GM18517 (cell line): ENCODE data around the gene NELL1.

Source experiments
- ATAC-seq: cut with Tn5 transposase; IDR thresholded peaks from one replicate; pipeline ENCODE4 v1.9.1; 2021; ENCODE audit warnings: mild to moderate bottlenecking, moderate library complexity; ENCODE audit not compliant: unreplicated experiment

Gene NELL1

DNA sequence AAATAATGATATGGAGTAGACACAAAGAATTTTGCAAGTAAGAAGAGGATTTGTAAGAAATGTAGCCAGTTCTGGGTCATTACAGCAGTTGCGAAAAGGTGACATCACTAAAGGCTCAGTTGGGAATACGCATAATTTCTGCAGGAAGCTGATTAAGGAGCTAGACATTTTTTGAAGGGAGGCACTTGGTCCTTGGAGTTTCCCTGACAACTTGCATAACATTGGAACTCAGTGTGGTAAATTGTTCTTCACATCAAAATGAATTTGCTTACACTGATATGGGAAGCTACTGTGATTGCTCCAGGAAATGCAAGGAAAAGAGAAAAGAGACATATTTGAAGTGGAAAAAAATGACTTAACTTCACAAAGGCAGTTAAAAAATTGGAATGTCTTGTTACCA is 626.1 kb downstream of the NELL1 start:
- ATAC-seq = no peak

DNA sequence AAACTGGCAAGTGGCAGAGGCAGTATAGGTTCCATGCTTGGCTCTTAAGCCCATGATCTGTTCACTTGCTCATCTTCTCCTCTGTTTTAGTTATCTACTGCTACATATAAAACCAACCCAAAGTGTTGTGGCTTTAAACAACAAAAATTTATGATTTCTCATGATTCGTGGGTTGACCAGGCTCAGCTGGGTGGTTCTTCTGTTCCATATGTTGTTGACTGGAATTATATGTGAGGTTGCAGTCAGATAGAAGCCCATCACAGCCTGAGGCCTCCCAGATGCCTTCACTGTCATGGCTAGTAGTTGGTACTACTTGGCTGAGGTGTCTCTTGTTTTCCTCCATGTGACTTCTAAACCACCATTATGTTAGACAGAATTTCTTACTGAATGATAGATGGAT is 632.6 kb downstream of the NELL1 start:
- no peak for ATAC-seq

DNA sequence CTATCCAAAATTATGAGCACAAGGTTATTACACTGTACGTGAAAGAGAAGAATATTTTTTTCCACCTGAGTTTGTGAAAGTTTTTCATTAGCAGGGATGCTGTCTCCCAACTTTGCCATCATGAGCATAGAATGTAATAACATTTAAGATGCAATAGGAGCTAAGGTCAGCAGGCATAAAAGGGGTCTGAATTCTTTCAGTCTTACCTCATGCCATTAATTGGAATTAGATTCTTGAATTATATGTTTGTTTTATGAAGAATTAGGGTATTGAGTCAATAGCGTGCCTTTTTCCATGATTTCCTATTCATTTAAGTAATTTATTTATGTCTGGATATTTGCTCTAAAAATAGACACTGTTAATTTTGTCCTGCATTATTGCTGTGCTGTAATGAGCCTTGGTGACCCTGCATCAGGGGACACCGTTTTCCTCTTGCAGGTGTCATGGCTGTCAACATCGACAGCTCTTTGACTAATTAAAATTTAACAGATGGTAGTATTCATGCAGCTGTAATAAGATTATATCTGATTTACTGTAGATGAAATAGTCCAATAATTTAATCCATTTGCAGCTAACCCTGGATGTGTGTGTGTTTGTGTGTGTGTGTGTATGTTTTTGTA is 637.5 kb downstream of the NELL1 start:
- ATAC-seq = no peak

DNA sequence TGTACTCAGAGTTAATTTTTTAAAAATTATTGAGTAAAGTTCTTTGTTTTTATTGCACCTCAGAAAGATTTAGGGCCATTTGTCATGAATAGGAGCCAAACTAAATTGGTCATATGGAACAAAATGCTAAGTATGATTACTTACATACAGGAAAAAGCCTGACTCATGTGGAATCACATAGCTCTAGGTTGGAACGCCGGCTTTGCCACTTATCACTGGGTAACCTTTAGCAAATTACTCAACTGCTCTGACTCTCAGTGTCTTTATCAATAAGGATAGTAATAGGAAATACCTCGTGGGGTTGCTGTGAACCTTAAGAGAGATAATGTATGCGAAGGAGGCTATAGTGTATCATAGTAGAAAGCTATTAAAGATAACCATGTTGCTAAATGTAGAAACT is 638.5 kb downstream of the NELL1 start:
- no peak for ATAC-seq

DNA sequence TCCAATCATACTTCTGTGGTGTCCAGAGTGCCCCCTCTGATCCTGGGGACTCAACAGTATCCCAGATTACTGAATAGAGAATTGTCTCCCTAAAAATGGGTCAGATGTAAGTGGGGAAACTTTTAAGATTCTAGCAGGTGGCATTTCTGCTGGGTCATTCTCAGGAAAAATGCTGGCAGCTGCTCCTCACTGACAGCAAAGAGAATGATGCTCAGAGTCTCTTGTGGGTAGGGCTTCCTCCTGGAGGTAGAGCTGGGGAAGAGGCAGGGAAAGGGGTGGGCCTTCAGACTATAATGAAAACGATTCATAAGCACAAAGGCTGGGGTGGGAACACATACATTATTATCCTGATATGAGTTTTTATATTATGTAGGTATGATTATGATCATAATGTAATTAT is 647.2 kb downstream of the NELL1 start:
- ATAC-seq = no peak

DNA sequence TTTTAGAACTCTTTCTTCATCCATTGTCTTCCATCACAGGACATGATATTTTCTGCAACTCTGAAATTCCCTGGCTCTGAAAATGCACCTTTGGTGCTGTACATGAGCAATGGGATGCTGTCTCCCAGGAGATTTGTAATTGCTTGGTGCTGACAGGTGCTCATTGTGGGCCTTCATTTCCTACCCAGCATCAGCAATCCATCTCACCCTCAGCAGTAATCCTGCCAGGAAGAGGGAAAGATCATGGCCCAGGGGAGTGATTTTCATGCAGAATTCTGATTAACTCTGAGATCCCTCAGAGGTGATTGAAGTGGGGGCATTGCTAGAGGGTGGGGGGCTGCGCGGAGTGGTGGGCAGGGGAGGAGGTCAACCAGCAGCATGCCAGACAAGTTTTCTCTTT is 651.7 kb downstream of the NELL1 start:
- no peak for ATAC-seq

DNA sequence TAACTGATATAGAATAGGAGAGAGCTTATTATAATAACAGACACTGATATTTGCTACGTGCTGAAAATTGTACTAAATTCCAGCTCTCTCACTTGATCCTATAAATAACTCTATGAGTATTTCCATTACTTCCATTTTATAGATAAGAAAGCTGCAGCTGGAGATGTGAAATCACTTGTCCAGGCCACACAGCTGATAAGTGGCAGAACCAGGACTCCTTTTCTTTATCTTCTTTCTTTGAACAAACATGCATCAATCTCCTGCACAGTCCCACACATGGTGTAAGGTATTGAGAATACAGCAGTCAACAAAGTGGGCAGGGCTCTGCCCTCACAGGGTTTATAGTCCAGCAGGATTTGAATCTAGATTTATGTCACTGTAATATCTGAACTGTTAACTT is 652.1 kb downstream of the NELL1 start:
- ATAC-seq = no peak

DNA sequence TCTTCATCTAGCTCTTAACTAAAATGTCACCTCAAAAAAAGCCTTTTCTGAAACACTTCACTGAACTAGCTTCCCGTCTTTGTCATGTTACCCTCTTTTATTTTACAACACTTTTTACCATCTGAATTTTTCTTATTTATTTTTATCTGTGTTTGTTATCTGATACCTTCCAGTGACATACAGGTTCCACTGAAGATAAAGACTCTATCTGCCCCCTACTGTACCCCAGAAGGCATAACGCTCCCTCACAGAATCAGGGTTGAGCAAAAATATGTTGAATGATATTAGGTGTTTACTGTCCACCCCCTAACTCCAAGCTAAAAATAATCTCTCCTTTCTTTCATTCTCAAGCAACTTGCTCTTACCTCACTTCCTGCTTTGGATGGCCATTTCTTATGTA is 654.2 kb downstream of the NELL1 start:
- no peak for ATAC-seq

DNA sequence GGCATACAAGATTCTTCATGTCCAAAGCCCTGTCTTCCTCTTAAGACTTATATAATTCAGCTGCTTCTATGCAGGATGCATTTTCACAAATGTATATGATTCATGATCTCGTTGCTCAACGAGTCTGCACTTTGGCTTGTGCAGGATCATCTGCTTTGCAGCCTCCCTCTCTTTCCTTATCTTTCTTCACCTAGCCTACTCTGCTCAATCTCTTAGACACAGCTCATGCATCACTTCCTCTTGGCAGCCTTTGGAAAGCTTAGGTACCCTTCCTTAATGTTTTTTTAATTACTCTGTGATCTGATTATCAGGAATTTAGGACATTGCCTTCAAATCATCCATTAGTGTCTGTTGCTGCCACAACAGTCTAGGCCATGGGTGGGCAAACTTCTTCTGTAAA is 673.8 kb downstream of the NELL1 start:
- no peak for ATAC-seq

DNA sequence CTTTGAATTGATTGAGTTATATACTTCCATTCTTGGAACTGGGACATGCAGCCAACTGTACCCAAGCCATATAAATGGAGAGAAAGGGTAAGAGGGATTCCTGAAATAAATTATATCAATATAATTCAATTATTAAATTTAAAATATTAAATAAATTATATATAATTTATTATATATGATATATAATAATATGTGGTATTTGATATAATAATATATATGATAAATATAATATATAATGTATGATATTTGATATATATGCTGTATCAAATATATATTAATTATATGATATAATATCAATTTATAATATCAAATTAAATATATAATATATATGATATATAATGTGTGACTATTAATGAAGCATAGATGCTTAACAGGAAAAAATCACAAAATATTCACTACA is 677.0 kb downstream of the NELL1 start:
- ATAC-seq = no peak

DNA sequence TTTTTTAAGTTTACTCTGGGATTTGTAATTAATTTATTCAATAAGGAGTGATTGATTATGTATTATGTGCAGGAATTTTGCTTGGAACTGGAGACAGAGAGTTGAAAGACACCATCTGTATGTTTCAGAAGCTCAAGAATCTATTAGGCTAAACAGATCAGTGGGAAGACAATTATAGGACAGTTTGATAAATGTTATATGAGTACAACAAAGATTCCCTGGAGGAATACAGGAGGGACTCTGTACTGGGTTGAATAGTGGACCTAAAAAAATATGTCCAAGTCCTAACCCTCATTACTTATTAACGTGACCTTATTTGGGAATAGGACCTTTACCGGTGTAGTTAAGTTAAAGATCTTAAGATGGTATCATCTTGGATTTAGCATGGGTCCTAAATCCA is 681.2 kb downstream of the NELL1 start:
- ATAC-seq = no peak

DNA sequence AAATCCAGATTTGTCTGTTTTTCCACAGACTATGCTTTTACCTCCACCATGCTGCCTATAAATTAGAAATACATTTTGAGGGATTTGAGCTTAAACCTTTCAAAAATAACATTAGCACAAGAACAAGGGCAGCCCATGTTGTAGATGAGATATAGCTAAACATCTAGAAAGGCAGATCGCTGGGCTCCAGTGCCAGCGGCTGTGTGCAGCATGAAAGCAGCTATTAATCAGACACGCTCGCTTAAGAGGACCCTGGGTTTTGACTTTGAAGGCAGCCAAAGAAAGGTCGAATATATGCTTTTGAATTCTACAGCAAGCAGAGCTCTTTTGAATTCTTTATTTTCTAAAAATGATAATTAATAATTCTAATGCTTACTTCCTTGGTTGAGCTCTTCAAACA is 684.0 kb downstream of the NELL1 start:
- ATAC-seq = no peak

DNA sequence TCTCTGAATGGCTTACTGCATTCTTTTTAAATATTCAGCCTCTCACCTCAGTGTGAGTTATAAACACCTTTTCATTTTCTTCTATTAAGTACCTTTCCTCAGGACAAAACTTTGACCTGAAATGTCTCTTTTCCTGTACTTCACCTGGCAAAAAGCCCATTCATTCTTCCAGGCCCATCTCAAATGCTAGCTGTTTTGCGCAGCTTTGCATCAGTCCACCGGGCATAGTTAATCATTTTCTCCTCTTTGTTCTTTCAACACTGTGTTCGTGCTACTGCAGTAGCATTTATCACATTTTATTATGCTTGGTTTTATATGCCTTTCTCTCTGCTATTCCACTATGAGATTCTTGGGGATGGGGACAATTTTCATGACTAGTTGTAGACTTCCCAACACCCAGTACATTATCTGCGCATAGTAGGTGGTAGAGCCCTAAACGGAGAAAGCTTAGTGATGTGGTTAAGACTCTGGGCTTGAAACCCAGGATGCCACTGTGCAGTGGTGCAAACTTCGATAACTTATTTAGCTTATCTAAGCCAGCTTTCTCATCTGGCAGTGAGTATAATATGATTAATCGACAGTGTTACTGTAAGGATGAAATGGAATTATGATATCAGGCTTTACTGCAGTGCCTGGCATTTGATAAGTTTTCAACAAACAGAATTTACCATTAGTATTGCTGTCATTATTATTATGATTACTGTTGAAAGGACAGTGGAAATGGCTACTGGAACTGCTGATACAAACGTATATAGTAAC is 695.7 kb downstream of the NELL1 start:
- ATAC-seq = no peak

DNA sequence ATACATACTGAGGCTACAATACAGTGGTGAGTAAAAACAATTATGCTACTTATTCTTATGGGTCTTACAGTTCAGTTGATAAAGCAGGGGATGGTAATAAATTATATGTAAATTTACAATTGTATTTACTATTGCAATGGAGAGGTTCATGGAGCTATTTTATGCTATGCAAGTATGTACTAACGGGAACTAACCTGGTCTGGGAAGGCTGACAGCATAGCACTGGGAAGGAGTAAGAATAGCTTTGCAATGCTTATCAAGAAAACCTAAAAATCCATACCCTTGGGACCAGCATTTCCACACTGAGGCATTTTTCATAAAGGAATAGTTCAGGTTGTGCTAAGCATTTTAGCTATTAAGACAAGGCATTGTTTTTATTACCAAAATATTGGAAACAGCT is 700.6 kb downstream of the NELL1 start:
- ATAC-seq = no peak

DNA sequence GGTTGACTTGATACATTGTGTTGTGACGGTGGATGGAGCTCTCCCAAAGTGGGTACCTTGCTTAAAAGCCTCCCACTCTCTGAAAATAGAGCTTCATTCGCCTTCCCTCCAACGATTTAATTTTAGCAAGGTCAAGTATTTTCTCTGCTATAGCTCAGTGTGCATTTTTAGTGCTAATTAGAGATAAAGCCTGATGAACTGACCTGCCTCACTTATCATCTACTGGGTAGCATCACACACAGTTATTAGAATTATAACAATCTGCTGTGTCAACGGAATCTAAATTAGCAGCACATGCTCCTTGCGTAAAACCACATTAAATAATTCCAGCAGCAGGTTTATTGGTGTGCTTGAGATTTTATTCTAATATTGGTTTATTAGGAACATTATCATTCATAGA is 701.7 kb downstream of the NELL1 start:
- ATAC-seq = no peak

DNA sequence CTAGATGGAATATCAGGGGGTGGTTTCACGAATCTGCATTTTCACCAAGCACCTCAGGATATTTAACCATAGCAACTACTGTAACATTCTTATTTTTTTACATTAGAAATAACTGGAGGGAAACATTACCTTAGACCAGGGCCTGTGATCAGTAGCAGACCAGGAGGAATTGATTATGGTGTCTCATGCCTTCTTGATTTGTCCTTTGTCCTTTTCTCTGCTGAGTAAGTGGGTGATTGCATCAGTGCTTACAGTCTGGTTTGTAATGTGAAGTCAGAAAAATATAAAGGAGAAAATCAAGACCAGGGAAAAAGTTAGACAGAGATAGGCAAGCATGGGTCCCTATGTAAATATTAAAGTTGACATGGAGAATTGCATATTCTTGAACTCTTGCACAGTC is 703.3 kb downstream of the NELL1 start:
- ATAC-seq = no peak

DNA sequence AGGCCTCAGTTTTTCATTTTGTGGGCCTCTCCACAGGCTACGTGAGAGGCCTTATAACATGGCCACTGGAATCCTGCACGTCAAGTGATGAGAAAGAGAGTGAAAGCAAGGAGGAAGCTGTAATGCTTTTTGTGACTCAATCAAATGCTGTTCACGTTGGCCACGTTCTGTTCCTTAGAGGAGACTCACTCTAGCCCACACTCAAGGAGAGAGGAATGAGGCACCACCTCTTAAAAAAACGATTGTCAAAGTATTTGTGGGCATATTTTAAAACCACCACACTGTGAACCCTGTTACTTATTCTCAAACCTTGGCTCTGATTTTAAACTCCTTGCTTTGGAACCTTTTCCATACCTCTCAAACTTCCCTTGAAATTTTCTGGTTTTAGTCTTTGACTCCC is 705.0 kb downstream of the NELL1 start:
- ATAC-seq = no peak

DNA sequence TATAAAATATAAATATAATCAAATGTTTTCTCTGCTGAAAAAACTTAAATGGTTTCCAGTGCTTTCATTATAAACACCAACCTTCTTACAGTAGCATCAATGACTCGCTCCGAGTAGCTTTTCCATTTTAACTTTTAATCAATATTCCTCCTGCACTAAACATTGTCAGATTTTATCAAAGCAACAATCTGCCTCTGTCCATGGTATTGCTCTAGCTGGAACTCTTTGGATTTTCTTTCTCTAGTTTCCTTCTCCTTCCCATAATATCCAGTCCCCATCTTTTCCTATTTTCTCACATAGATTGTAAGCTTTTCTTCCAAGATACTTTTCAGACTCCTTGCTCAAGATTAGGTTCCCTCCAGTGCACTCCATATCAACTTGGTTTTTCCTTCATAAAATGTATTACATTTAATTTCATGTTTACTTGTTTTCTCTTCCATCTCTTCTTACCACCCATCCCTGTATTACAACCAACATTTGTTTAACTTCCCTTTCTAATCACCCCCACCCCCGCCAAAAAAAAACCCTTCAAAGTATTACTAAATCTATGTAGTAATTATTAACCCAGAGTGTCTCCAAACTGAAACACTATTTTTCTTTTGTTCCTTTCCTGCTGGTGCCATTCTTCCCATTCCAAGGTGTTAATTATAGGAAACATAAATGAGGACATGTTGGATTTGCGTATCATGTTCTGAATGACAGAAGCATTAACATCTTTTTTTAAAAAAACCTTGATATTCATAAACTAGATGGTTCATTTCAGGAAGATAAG is 716.5 kb downstream of the NELL1 start:
- no peak for ATAC-seq

DNA sequence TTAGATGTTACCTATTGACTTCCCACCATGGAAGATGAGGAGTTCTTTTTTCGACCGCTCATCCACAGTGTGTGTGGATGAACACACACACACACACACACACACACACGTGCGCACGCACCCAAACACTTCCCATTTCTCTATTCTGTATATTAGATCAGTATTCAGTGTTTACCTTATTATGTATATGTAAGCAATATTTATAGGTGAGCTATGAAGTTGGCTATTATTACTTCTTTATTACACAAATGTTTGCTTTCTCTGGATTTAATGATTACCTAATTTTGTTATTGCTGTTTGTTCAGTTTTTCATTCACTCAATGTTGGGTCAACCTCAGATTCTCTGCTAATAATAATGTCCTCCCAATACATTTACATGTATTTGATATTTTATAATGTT is 721.0 kb downstream of the NELL1 start:
- ATAC-seq = no peak

DNA sequence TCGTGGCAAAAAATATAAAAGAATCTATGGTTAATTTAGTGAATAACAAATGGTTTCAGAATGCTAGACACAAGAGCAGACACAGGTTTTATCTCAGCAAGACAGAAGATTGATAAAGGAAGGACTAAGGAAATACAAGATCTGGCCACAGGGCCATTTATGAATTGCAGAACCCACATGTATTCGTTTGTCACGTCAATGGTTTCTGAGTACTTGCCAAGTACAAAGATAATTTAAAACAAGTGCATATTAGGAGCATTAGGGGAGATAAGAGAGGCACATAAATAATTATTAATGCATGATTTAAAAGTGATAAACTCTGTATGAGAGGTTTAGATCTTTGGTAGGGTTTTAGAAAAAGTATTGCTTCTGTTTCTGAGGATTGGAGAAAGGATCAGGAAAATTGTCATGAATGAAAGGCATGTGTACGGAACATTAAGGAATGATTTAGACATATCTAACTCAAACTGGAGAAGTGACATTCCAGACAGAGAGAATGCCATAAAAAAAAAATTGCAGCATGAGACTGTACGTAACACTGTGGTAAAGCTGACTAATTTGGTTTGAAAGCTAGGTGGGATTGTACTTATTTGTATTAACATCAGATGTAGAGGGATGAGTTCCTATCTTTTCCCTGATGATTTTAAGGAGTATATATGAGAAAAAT is 727.1 kb downstream of the NELL1 start:
- ATAC-seq = no peak

DNA sequence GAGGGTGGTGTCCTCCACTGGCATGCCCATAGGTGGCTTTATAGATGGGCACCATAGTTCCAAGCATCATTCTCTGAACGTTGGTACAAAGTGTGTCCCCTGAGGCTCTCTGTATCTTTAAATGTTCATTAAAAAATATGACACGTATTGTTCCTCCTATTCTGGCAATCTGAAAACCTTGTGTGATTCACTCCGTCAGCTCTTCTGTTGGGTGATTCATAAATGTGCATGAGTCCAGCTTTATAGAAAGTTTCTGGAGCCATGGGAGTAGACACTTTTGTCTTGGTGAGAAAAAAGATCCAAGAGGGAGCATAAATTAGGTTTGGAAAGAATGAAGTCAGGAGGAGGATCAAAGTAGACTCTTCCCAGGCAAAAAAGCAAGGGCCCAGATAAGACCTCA is 728.8 kb downstream of the NELL1 start:
- no peak for ATAC-seq

DNA sequence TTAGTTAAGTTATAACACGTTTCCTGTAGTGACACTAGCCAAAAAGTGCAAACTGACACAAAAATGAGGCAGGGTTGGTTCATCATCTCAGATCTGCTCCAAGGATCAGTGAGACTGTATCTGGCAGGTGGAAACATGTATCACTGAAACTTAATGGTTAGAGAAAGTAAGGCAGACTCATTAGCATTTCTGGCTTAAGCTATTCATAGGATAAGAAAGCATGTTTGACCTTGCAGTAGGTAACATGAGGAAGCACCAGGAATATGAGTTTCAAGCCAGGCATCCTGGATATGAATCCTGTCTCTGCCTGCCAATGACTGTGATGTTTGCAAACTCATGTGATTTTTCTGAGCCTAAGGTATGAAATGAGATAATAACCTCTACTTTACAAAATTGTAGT is 732.1 kb downstream of the NELL1 start:
- ATAC-seq = no peak
